ENCODE measurements around the gene PRRT2. TPM values are rescaled to one million over a fixed set of nuclear protein-coding genes. Genes with fewer than 3 reads are reported as not detected.
A peak's percentile ranks its signal among the peaks of the same experiment; 100 is the strongest.

PRRT2 gene
- total and polyA plus RNA-seq, 2 experiments from 2014 or later, result 7.0 to 11.1 TPM

GRCh38 chr16:29863669-29863984 lies 51.6 kb downstream of the PRRT2 start:
- Histone ChIP-seq H3K79me2 (peaks cover 21% of the 10 kb centered on the region), H2AFZ (no peak overlapping the region), H3K4me1 (ENCODE audit: insufficient read depth) (peaks cover 15% of the 10 kb centered on the region), H3K4me3 (no peak overlapping the region), H3K9me2 (replicated peaks; ENCODE audit: insufficient read depth) (no peaks in the 10 kb centered on the region), H3K27ac (no peak overlapping the region), H3K27me3 (no peaks in the 10 kb centered on the region), H3K4me2 (peak overlapping the region; percentile 63), H4K20me1 (ENCODE audit: insufficient read depth, poor library complexity, severe bottlenecking) (no peaks in the 10 kb centered on the region), H3K36me3 (replicated peaks; ENCODE audit: insufficient read depth, low read depth) (no peaks in the 10 kb centered on the region), H3K9me3 (ENCODE audit: low read depth) (no peaks in the 10 kb centered on the region)
- 39% methylated on average over 16 of the region's 16 CpGs for WGBS (ENCODE audit: low lambda C conversion rate, missing lambda C conversion rate)
- no peak for DNase-seq (ENCODE audit: low spot score)
- TF ChIP-seq CTCF (IDR thresholded peaks at IDR 0.05; ENCODE audit: poor library complexity), result no peak
- TF ChIP-seq EZH2 (IDR thresholded peaks at IDR 0.05; ENCODE audit: borderline replicate concordance), result no peak
- no peak for TF ChIP-seq EZH2phosphoT487 (IDR thresholded peaks at IDR 0.05; ENCODE audit: low read depth, severe bottlenecking, unreplicated experiment)

- H3K9me3 ChIP-seq (ENCODE audit: low read depth), result no peaks in the 10 kb centered on the region
- no peak overlapping the region for H3K4me3 ChIP-seq
- no peak overlapping the region for H2AFZ ChIP-seq
- no peak for DNase-seq (ENCODE audit: low spot score)
- no peak for TF ChIP-seq CTCF (IDR thresholded peaks at IDR 0.05; ENCODE audit: poor library complexity)
- no peak for TF ChIP-seq EZH2phosphoT487 (IDR thresholded peaks at IDR 0.05; ENCODE audit: low read depth, severe bottlenecking, unreplicated experiment)
- no peak for TF ChIP-seq EZH2 (IDR thresholded peaks at IDR 0.05; ENCODE audit: borderline replicate concordance)
- peaks cover 15% of the 10 kb centered on the region for H3K4me1 ChIP-seq (ENCODE audit: insufficient read depth)
- WGBS (ENCODE audit: low lambda C conversion rate, missing lambda C conversion rate), result 84% methylated on average over 9 of the region's 9 CpGs
- no peaks in the 10 kb centered on the region for H3K36me3 ChIP-seq (replicated peaks; ENCODE audit: insufficient read depth, low read depth)
- peaks cover 21% of the 10 kb centered on the region for H3K79me2 ChIP-seq
- no peak overlapping the region for H3K27ac ChIP-seq
- H3K9me2 ChIP-seq (replicated peaks; ENCODE audit: insufficient read depth), result no peaks in the 10 kb centered on the region
- no peaks in the 10 kb centered on the region for H3K27me3 ChIP-seq
- H3K4me2 ChIP-seq, result no peak overlapping the region
- H4K20me1 ChIP-seq (ENCODE audit: insufficient read depth, poor library complexity, severe bottlenecking), result no peaks in the 10 kb centered on the region
These were observed 52.2 kb downstream of the PRRT2 start for GRCh38 chr16:29864205-29864604.

Small RNA genes within 50 kb of the gene (small RNA-seq; reads per million reads assigned to genes)
- gene AC009133.6, result not detected
- not detected for gene AC120114.4

Other genes starting within 250 kb of the PRRT2 start
- gene SPN, start 148.9 kb upstream of the PRRT2 start, total RNA-seq, result 0.03 and 0.08 TPM in 2 replicates
- gene SPN, start 148.9 kb upstream of the PRRT2 start, polyA plus RNA-seq, result 0.05 and 0.57 TPM in 2 replicates
- gene QPRT, start 133.0 kb upstream of the PRRT2 start, total RNA-seq, result 217 and 222 TPM in 2 replicates
- gene QPRT, start 133.0 kb upstream of the PRRT2 start, polyA plus RNA-seq, result 340 and 371 TPM in 2 replicates
- 0.10 TPM in 1 of 2 replicates, not detected in the other for gene C16orf54, start 66.2 kb upstream of the PRRT2 start, total RNA-seq
- gene C16orf54, start 66.2 kb upstream of the PRRT2 start, polyA plus RNA-seq, result 0.16 and 0.52 TPM in 2 replicates
- gene ZG16, start 33.9 kb upstream of the PRRT2 start, total RNA-seq, result 2.1 and 3.0 TPM in 2 replicates
- gene ZG16, start 33.9 kb upstream of the PRRT2 start, polyA plus RNA-seq, result 1.9 and 2.7 TPM in 2 replicates
- 42.6 and 43.3 TPM in 2 replicates for gene KIF22, start 21.4 kb upstream of the PRRT2 start, total RNA-seq
- 42.5 and 44.5 TPM in 2 replicates for gene KIF22, start 21.4 kb upstream of the PRRT2 start, polyA plus RNA-seq
- 123 and 132 TPM in 2 replicates for gene MAZ, start 5.7 kb upstream of the PRRT2 start, total RNA-seq
- gene MAZ, start 5.7 kb upstream of the PRRT2 start, polyA plus RNA-seq, result 190 and 192 TPM in 2 replicates
- gene PAGR1, start 4.0 kb downstream of the PRRT2 start, total RNA-seq, result 31.6 and 39.3 TPM in 2 replicates
- gene PAGR1, start 4.0 kb downstream of the PRRT2 start, polyA plus RNA-seq, result 48.5 and 53.4 TPM in 2 replicates
- 80.0 and 121 TPM in 2 replicates for gene MVP, start 8.3 kb downstream of the PRRT2 start, total RNA-seq
- 140 and 146 TPM in 2 replicates for gene MVP, start 8.3 kb downstream of the PRRT2 start, polyA plus RNA-seq
- gene CDIPT, start 51.0 kb downstream of the PRRT2 start, total RNA-seq, result 94.1 and 97.1 TPM in 2 replicates
- 143 and 147 TPM in 2 replicates for gene CDIPT, start 51.0 kb downstream of the PRRT2 start, polyA plus RNA-seq
- gene SEZ6L2, start 87.4 kb downstream of the PRRT2 start, total RNA-seq, result 18.0 and 36.1 TPM in 2 replicates
- gene SEZ6L2, start 87.4 kb downstream of the PRRT2 start, polyA plus RNA-seq, result 39.9 and 45.8 TPM in 2 replicates
- gene ASPHD1, start 88.3 kb downstream of the PRRT2 start, total RNA-seq, result 12.6 and 18.6 TPM in 2 replicates
- 35.5 and 40.0 TPM in 2 replicates for gene ASPHD1, start 88.3 kb downstream of the PRRT2 start, polyA plus RNA-seq
- 5.3 and 14.3 TPM in 2 replicates for gene KCTD13, start 114.0 kb downstream of the PRRT2 start, total RNA-seq
- gene KCTD13, start 114.0 kb downstream of the PRRT2 start, polyA plus RNA-seq, result 18.8 and 23.5 TPM in 2 replicates
- 106 and 119 TPM in 2 replicates for gene TMEM219, start 149.9 kb downstream of the PRRT2 start, total RNA-seq
- 175 and 189 TPM in 2 replicates for gene TMEM219, start 149.9 kb downstream of the PRRT2 start, polyA plus RNA-seq
- gene TAOK2, start 161.7 kb downstream of the PRRT2 start, total RNA-seq, result 28.0 and 33.4 TPM in 2 replicates
- 24.3 and 24.5 TPM in 2 replicates for gene TAOK2, start 161.7 kb downstream of the PRRT2 start, polyA plus RNA-seq
- 10.6 and 12.4 TPM in 2 replicates for gene HIRIP3, start 183.4 kb downstream of the PRRT2 start, total RNA-seq
- 9.0 and 12.9 TPM in 2 replicates for gene HIRIP3, start 183.4 kb downstream of the PRRT2 start, polyA plus RNA-seq
- 61.2 and 99.9 TPM in 2 replicates for gene INO80E, start 184.0 kb downstream of the PRRT2 start, total RNA-seq
- gene INO80E, start 184.0 kb downstream of the PRRT2 start, polyA plus RNA-seq, result 14.0 and 17.6 TPM in 2 replicates
- gene DOC2A, start 198.8 kb downstream of the PRRT2 start, total RNA-seq, result 6.8 and 6.9 TPM in 2 replicates
- 11.4 and 13.0 TPM in 2 replicates for gene DOC2A, start 198.8 kb downstream of the PRRT2 start, polyA plus RNA-seq
- not detected in 2 replicates for gene C16orf92, start 211.0 kb downstream of the PRRT2 start, total RNA-seq
- gene C16orf92, start 211.0 kb downstream of the PRRT2 start, polyA plus RNA-seq, result not detected in 2 replicates
- gene TLCD3B, start 219.1 kb downstream of the PRRT2 start, total RNA-seq, result not detected in 2 replicates
- not detected in 2 replicates for gene TLCD3B, start 219.1 kb downstream of the PRRT2 start, polyA plus RNA-seq